HepG2 (cell line): Measurements from ENCODE around the gene BCL2L2. TPM values are rescaled to one million over a fixed set of nuclear protein-coding genes. Genes with fewer than 3 reads are reported as not detected.

Experiments
- ARNT ChIP-seq: fragments of 450-650 bp; IDR thresholded peaks from 2 replicates; pipeline ENCODE4 v1.6.1; 2017
- CREB1 ChIP-seq, 2 experiments: fragments of 450-650 bp in 1 of 2; IDR thresholded peaks; 2 replicates each; pipeline ENCODE4 v1.6.1; 2016 to 2017; ENCODE audit warnings: control low read depth in 1 of 2, mild to moderate bottlenecking in 1 of 2, missing compliant biosample characterization in 1 of 2, missing genetic modification characterization in 1 of 2
- DRAP1 ChIP-seq: IDR thresholded peaks from 2 replicates; pipeline ENCODE4 v1.6.1; 2016; ENCODE audit warnings: missing genetic modification reagents, missing compliant biosample characterization
- ETV6 ChIP-seq: sonication (generic); formaldehyde crosslinking; conservative IDR thresholded peaks from 2 replicates; pipeline ENCODE4 v1.4.0; 2020; ENCODE audit warnings: missing genetic modification reagents
- HDAC2 ChIP-seq: sonication (generic); formaldehyde crosslinking; IDR thresholded peaks from 2 replicates; pipeline ENCODE4 v1.4.0; 2020; ENCODE audit warnings: missing genetic modification reagents
- HMGXB4 ChIP-seq, 2 experiments: sonication (generic) in 1 of 2; formaldehyde crosslinking in 1 of 2; IDR thresholded peaks; 2 replicates each; pipeline versions ENCODE4 v1.4.0 to v1.6.1; 2018 to 2020; ENCODE audit warnings: missing genetic modification reagents in 2 of 2, borderline replicate concordance in 1 of 2, low read depth in 1 of 2, mild to moderate bottlenecking in 1 of 2, missing biosample characterization in 1 of 2
- KLF13 ChIP-seq: sonication (generic); formaldehyde crosslinking; IDR thresholded peaks from 2 replicates; pipeline ENCODE4 v1.4.0; 2020; ENCODE audit warnings: mild to moderate bottlenecking, missing genetic modification reagents
- NFAT5 ChIP-seq: sonication (generic); formaldehyde crosslinking; IDR thresholded peaks from 2 replicates; pipeline ENCODE4 v1.4.0; 2020; ENCODE audit warnings: missing genetic modification reagents
- PBX3 ChIP-seq: sonication (generic); formaldehyde crosslinking; IDR thresholded peaks from 2 replicates; pipeline ENCODE4 v1.8.1; 2023; ENCODE audit warnings: missing genetic modification reagents, inconsistent platforms, borderline replicate concordance
- RFX1 ChIP-seq: fragments of 450-650 bp; IDR thresholded peaks from 2 replicates; pipeline ENCODE4 v1.6.1; 2017
- SATB2 ChIP-seq: sonication (generic); formaldehyde crosslinking; IDR thresholded peaks from 2 replicates; pipeline ENCODE4 v1.5.0; 2020; ENCODE audit warnings: missing genetic modification reagents
- SIN3B ChIP-seq: fragments of 150-350 bp; IDR thresholded peaks from 2 replicates; pipeline ENCODE4 v1.6.1; 2014; ENCODE audit warnings: low read length
- SRSF4 ChIP-seq: fragments of 200-400 bp; formaldehyde crosslinking; IDR thresholded peaks from one replicate; pipeline ENCODE4 v1.6.1; 2018; ENCODE audit warnings: mild to moderate bottlenecking, low read depth, low read length, moderate library complexity; ENCODE audit not compliant: poor library complexity, severe bottlenecking
- XRCC5 ChIP-seq: fragments of 200-400 bp; formaldehyde crosslinking; optimal IDR thresholded peaks from 2 replicates; pipeline ENCODE3; 2017; ENCODE audit warnings: mild to moderate bottlenecking, low read length
- ZNF224 ChIP-seq: sonication (generic); formaldehyde crosslinking; IDR thresholded peaks from 2 replicates; pipeline ENCODE4 v1.5.0; 2020; ENCODE audit warnings: mild to moderate bottlenecking, missing genetic modification reagents
- ZNF510 ChIP-seq: sonication (generic); formaldehyde crosslinking; IDR thresholded peaks from 2 replicates; pipeline ENCODE4 v1.4.0; 2020; ENCODE audit warnings: low read depth, mild to moderate bottlenecking, missing genetic modification reagents
- ZNF564 ChIP-seq: sonication (generic); formaldehyde crosslinking; IDR thresholded peaks from 2 replicates; pipeline ENCODE4 v1.8.1; 2023; ENCODE audit warnings: mild to moderate bottlenecking, missing genetic modification reagents
- ZNF572 ChIP-seq: sonication (generic); formaldehyde crosslinking; IDR thresholded peaks from 2 replicates; pipeline ENCODE4 v1.5.1; 2020; ENCODE audit warnings: mild to moderate bottlenecking, missing genetic modification reagents
- ZNF781 ChIP-seq: sonication (generic); formaldehyde crosslinking; IDR thresholded peaks from 2 replicates; pipeline ENCODE4 v1.5.1; 2020; ENCODE audit warnings: borderline replicate concordance, mild to moderate bottlenecking, missing genetic modification reagents; ENCODE audit errors: not compliant biosample characterization
- ZNF878 ChIP-seq: sonication (generic); formaldehyde crosslinking; IDR thresholded peaks from 2 replicates; pipeline ENCODE4 v1.8.1; 2023; ENCODE audit warnings: mild to moderate bottlenecking, missing genetic modification reagents, moderate library complexity
- polyA plus RNA-seq, 8 experiments: library from polyadenylated mRNA; depleted of rRNA in 3 of 8; stranded (reverse) in 7 of 8; unstranded in 1 of 8; fragments of >200 nt; fragmentation: Illumina TruSeq in 4 of 8; extraction: Trizol in 4 of 8; gene quantifications; 2 replicates each; pipeline versions ENCODE4 v1.2.1 to v1.2.3, GENCODE V29; 2011 to 2016; ENCODE audit warnings: low read depth in 4 of 8, missing spikeins in 1 of 8, mixed read lengths in 1 of 8; ENCODE audit not compliant: insufficient read depth in 1 of 8
- total RNA-seq, 5 experiments: library from RNA; depleted of rRNA; stranded (reverse); fragments of >200 nt; fragmentation: Illumina TruSeq; extraction: Trizol; gene quantifications; 2 replicates each; pipeline ENCODE4 v1.2.3, GENCODE V29; 2016; ENCODE audit warnings: low read depth in 1 of 5

The BCL2L2 gene
- total and polyA plus RNA-seq, 2 of the 13 experiments (the other 11 are each of a cell fraction or from before 2014, with no cell fraction given) = 28.1 to 49.8 TPM

GRCh38 chr14:23321572-23322547 is 15.2 kb downstream of the BCL2L2 start (continued):
- TF ChIP-seq PBX3 (peak; percentile 44; the same call in 1 of the 2 replicates), SIN3B (no peak), SATB2 (CRISPR knock-in tag) (0 out of 2 replicates have a peak, but pooled peaks have one; percentile 54), ZNF224 (CRISPR knock-in tag) (0 out of 2 replicates have a peak, but pooled peaks have one; percentile 25), HMGXB4 (CRISPR knock-in tag; IDR thresholded peaks at IDR 0.05; ENCODE audit: borderline replicate concordance in 1 of 2, low read depth in 1 of 2) (peak; percentile 55 to 66; a peak in 3 of 4 replicates), ZNF510 (CRISPR knock-in tag) (no peak; the same call in 1 of the 2 replicates), XRCC5 (no peak), ZNF564 (no peak), SRSF4 (no peak), ZNF781 (CRISPR knock-in tag) (peak; percentile 94), ZNF878 (CRISPR knock-in tag) (no peak), DRAP1 (CRISPR knock-in tag) (peak; percentile 11), CREB1 (IDR thresholded peaks at IDR 0.05) (0 out of 2 replicates have a peak, but pooled peaks have one; percentile 1), CREB1 (CRISPR knock-in tag; IDR thresholded peaks at IDR 0.05) (no peak), HDAC2 (no peak; the same call in none of the 2 replicates), ETV6 (CRISPR knock-in tag) (no peak; the same call in 1 of the 2 replicates), RFX1 (no peak), KLF13 (no peak), ZNF572 (0 out of 2 replicates have a peak, but pooled peaks have one; percentile 58), NFAT5 (CRISPR knock-in tag) (peak; percentile 57), ARNT (no peak)
